HEK293T (cell line): Measurements from ENCODE around the gene SH3PXD2A.

ENCODE experiments used
- BHLHE40 ChIP-seq: fragments of 450-650 bp; IDR thresholded peaks from 2 replicates; pipeline ENCODE4 v1.6.1; 2016; ENCODE audit warnings: mild to moderate bottlenecking, moderate library complexity, borderline replicate concordance
- CTBP1 ChIP-seq: fragments of 450-650 bp; IDR thresholded peaks from 2 replicates; pipeline ENCODE4 v1.6.1; 2016; ENCODE audit warnings: borderline replicate concordance
- ELF4 ChIP-seq: fragments of 450-650 bp; IDR thresholded peaks from 2 replicates; pipeline ENCODE4 v1.6.1; 2017; ENCODE audit warnings: antibody characterized with exemption
- FOXM1 ChIP-seq: fragments of 450-650 bp; IDR thresholded peaks from 2 replicates; pipeline ENCODE4 v1.6.1; 2017; ENCODE audit warnings: mild to moderate bottlenecking, borderline replicate concordance
- HDGF ChIP-seq: fragments of 450-650 bp; IDR thresholded peaks from 2 replicates; pipeline ENCODE4 v1.6.1; 2017; ENCODE audit warnings: antibody characterized with exemption, borderline replicate concordance
- NFRKB ChIP-seq: fragments of 450-650 bp; IDR thresholded peaks from 2 replicates; pipeline ENCODE4 v1.6.1; 2016; ENCODE audit warnings: mild to moderate bottlenecking, moderate library complexity
- PKNOX1 ChIP-seq: fragments of 450-650 bp; IDR thresholded peaks from 2 replicates; pipeline ENCODE4 v1.6.1; 2016
- SP1 ChIP-seq: fragments of 450-650 bp; IDR thresholded peaks from 2 replicates; pipeline ENCODE4 v1.6.1; 2017
- TARDBP ChIP-seq: fragments of 450-650 bp; IDR thresholded peaks from 2 replicates; pipeline ENCODE4 v1.6.1; 2016
- ZNF384 ChIP-seq: fragments of 450-650 bp; IDR thresholded peaks from 2 replicates; pipeline ENCODE4 v1.6.1; 2016

GRCh38 chr10:103839519-103839871, 15.9 kb downstream of the SH3PXD2A start:
- TF ChIP-seq PKNOX1: no peak
- TF ChIP-seq NFRKB: no peak
- TF ChIP-seq FOXM1: no peak
- no peak for TF ChIP-seq CTBP1
- no peak for TF ChIP-seq HDGF
- no peak for TF ChIP-seq SP1
- TF ChIP-seq ZNF384: no peak
- no peak for TF ChIP-seq BHLHE40
- no peak for TF ChIP-seq TARDBP
- TF ChIP-seq ELF4: no peak
